Transverse colon (tissue), 3 donors: Measurements from ENCODE around the gene CCDC51.

Experiments used
- POLR2A ChIP-seq: fragments of 450-650 bp; IDR thresholded peaks from one replicate; pipeline ENCODE4 v1.6.1; 2016; ENCODE audit warnings: antibody characterized with exemption, mild to moderate bottlenecking, moderate library complexity
- TF ChIP-seq, protein P1 (sequence below), 5 experiments: fragments of 200-600 bp in 3 of 5; fragments of 450-650 bp in 2 of 5; sonication (generic) in 3 of 5; IDR thresholded peaks; 1 replicate in 2 of 5; 2 replicates in 3 of 5; pipeline ENCODE4 v1.5.1; 2016 to 2017; ENCODE audit warnings: antibody characterized with exemption in 5 of 5, inconsistent platforms in 3 of 5, mild to moderate bottlenecking in 2 of 5, moderate library complexity in 1 of 5

DNA sequence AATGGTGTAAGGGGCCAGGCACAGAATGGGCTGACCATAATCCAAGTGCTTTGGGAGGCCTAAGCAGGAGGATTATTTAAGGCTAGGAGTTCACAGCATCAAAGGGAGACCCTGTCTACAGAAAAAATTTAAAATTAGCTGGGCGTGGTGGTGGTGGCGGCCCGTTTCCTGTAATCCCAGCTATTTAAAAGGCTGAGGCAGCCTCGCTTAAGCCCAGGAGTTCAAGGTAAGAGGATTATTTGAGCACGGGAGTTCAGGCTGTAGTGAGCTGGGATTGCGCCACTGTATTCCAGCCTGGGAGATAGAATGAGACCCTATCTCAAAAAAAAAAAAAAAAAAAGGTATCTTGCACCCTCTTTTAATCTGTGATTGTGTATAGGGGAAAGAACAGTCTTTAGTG lies 2.0 kb upstream of the CCDC51 start:
- TF ChIP-seq POLR2A: no peak
- TF ChIP-seq, protein P1, sequence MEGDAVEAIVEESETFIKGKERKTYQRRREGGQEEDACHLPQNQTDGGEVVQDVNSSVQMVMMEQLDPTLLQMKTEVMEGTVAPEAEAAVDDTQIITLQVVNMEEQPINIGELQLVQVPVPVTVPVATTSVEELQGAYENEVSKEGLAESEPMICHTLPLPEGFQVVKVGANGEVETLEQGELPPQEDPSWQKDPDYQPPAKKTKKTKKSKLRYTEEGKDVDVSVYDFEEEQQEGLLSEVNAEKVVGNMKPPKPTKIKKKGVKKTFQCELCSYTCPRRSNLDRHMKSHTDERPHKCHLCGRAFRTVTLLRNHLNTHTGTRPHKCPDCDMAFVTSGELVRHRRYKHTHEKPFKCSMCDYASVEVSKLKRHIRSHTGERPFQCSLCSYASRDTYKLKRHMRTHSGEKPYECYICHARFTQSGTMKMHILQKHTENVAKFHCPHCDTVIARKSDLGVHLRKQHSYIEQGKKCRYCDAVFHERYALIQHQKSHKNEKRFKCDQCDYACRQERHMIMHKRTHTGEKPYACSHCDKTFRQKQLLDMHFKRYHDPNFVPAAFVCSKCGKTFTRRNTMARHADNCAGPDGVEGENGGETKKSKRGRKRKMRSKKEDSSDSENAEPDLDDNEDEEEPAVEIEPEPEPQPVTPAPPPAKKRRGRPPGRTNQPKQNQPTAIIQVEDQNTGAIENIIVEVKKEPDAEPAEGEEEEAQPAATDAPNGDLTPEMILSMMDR (IDR thresholded peaks at IDR 0.05): no peak
